Smooth muscle cell (in vitro differentiated cells): ENCODE results near the gene EMD. TPM values are rescaled to one million over a fixed set of nuclear protein-coding genes. Genes with fewer than 3 reads are reported as not detected.

ENCODE experiments used
- DNase-seq: peaks from one replicate; lab custom pipeline; 2025; ENCODE audit not compliant: unreplicated experiment; lab: John Stamatoyannopoulos, UW
- H2AFZ ChIP-seq: fragments of 200-600 bp; sonication (generic); 2 replicates; pipeline ENCODE4 v1.6.0; 2016; ENCODE audit warnings: antibody characterized with exemption, low read depth, mild to moderate bottlenecking
- H3F3A ChIP-seq: fragments of 200-600 bp; sonication (generic); 2 replicates; pipeline ENCODE4 v1.6.0; 2017; ENCODE audit warnings: antibody characterized with exemption, low read depth
- H3K27ac ChIP-seq: fragments of 200-600 bp; sonication (generic); 2 replicates; pipeline ENCODE4 v1.5.1; 2016; ENCODE audit warnings: low read depth, mild to moderate bottlenecking
- H3K27me3 ChIP-seq: fragments of 200-600 bp; sonication (generic); 2 replicates; pipeline ENCODE4 v1.6.1; 2016; ENCODE audit warnings: low read depth, mild to moderate bottlenecking
- H3K36me3 ChIP-seq: fragments of 200-600 bp; sonication (generic); 2 replicates; pipeline ENCODE4 v1.5.1; 2016; ENCODE audit warnings: low read depth
- H3K4me1 ChIP-seq: fragments of 200-600 bp; sonication (generic); 2 replicates; pipeline ENCODE4 v1.5.1; 2016; ENCODE audit warnings: low read depth
- H3K4me2 ChIP-seq: fragments of 200-600 bp; sonication (generic); 2 replicates; pipeline ENCODE4 v1.6.0; 2016; ENCODE audit warnings: mild to moderate bottlenecking
- H3K4me3 ChIP-seq: fragments of 200-600 bp; sonication (generic); 2 replicates; pipeline ENCODE4 v1.5.1; 2016; ENCODE audit warnings: mild to moderate bottlenecking
- H3K79me2 ChIP-seq: fragments of 200-600 bp; sonication (generic); 2 replicates; pipeline ENCODE4 v1.6.0; 2016; ENCODE audit warnings: low read depth, mild to moderate bottlenecking
- H3K9ac ChIP-seq: fragments of 200-600 bp; sonication (generic); 2 replicates; pipeline ENCODE4 v1.6.0; 2016; ENCODE audit warnings: low read depth
- H3K9me3 ChIP-seq: fragments of 200-600 bp; sonication (generic); replicated peaks from 2 replicates; pipeline ENCODE4 v1.5.1; 2016; ENCODE audit warnings: low read depth
- H4K20me1 ChIP-seq: fragments of 200-600 bp; sonication (generic); 2 replicates; pipeline ENCODE4 v1.6.0; 2016; ENCODE audit warnings: low read depth
- WGBS: methylation state at CpG from one replicate; pipeline ENCODE4 v1.1.7; 2016; ENCODE audit warnings: low lambda C conversion rate; 5-methylcytosine and 5-hydroxymethylcytosine counted together
- polyA plus RNA-seq: library from polyadenylated mRNA; unstranded; fragments of >200 nt; fragmentation: Nextera tagmentation; extraction: Ambion mirVana; gene quantifications from 2 replicates; pipeline ENCODE4 v1.2.1, GENCODE V29; 2016
- small RNA-seq: library from RNA; depleted of rRNA; stranded (forward); fragments of <200 nt; gene quantifications from one replicate; pipeline ENCODE3, GENCODE V24; 2014
- total RNA-seq: library from RNA; depleted of rRNA; stranded (reverse); fragments of >200 nt; gene quantifications from 2 replicates; pipeline ENCODE4 v1.2.3, GENCODE V29; 2014
- TF ChIP-seq, protein P1 (sequence below): fragments of 200-600 bp; sonication (generic); IDR thresholded peaks from 2 replicates; pipeline ENCODE4 v1.5.1; 2017; ENCODE audit warnings: borderline replicate concordance, mild to moderate bottlenecking, antibody characterized with exemption; ENCODE audit not compliant: insufficient read depth, poor library complexity, severe bottlenecking

EMD gene
- total and polyA plus RNA-seq, 2 experiments from 2014 or later: 61.4 to 63.9 TPM

DNA sequence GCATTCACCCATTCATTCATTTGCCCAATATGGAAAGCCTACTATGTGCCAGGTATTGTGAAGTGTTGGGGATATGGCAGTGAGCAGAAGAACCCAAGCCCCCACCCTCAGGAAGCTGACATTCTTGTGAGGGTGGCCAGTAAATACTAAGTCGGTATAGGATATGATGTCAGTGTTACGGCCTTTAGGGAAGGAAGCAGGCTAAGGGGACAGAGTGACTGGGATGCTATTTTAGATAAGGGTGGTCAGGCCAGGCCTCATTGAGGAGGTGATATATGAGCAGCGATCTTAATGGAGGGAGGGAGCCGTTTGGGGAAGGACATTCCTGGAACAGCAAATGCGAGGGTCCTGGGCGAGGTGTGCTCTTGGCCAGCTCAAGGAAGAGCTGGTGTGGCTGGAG, 51.4 kb downstream of the EMD start:
- no peaks in the 10 kb centered on the region for H3K4me1 ChIP-seq
- TF ChIP-seq, protein P1, sequence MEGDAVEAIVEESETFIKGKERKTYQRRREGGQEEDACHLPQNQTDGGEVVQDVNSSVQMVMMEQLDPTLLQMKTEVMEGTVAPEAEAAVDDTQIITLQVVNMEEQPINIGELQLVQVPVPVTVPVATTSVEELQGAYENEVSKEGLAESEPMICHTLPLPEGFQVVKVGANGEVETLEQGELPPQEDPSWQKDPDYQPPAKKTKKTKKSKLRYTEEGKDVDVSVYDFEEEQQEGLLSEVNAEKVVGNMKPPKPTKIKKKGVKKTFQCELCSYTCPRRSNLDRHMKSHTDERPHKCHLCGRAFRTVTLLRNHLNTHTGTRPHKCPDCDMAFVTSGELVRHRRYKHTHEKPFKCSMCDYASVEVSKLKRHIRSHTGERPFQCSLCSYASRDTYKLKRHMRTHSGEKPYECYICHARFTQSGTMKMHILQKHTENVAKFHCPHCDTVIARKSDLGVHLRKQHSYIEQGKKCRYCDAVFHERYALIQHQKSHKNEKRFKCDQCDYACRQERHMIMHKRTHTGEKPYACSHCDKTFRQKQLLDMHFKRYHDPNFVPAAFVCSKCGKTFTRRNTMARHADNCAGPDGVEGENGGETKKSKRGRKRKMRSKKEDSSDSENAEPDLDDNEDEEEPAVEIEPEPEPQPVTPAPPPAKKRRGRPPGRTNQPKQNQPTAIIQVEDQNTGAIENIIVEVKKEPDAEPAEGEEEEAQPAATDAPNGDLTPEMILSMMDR: no peak
- H3K9me3 ChIP-seq: no peaks in the 10 kb centered on the region
- H3F3A ChIP-seq: no peaks in the 10 kb centered on the region
- no peak overlapping the region for H3K27ac ChIP-seq
- no peak overlapping the region for H2AFZ ChIP-seq
- H3K9ac ChIP-seq: no peak overlapping the region
- H3K4me3 ChIP-seq: no peak overlapping the region
- whole genome bisulfite sequencing: 68% methylated on average over 6 of the region's 6 CpGs
- H3K36me3 ChIP-seq: no peaks in the 10 kb centered on the region
- no peaks in the 10 kb centered on the region for H4K20me1 ChIP-seq
- DNase-seq: no peak
- H3K79me2 ChIP-seq: peaks cover 15% of the 10 kb centered on the region
- H3K27me3 ChIP-seq: no peaks in the 10 kb centered on the region
- no peak overlapping the region for H3K4me2 ChIP-seq

GRCh38 chrX:154430916-154431315, 51.8 kb downstream of the EMD start:
- Histone ChIP-seq H3K4me1 (no peaks in the 10 kb centered on the region), H3K9me3 (no peaks in the 10 kb centered on the region), H3K4me2 (no peak overlapping the region), H4K20me1 (no peaks in the 10 kb centered on the region), H3F3A (no peaks in the 10 kb centered on the region), H3K27me3 (no peaks in the 10 kb centered on the region), H3K9ac (no peak overlapping the region), H3K79me2 (peaks cover 15% of the 10 kb centered on the region), H3K4me3 (no peak overlapping the region), H3K36me3 (no peaks in the 10 kb centered on the region), H3K27ac (no peak overlapping the region), H2AFZ (no peak overlapping the region)
- TF ChIP-seq, protein P1: no peak
- WGBS: 78% methylated on average over 7 of the region's 7 CpGs
- DNase-seq: no peak

Small RNA genes within 50 kb of the gene (small RNA-seq; reads per million reads assigned to genes)
- not detected for gene SNORA70

Other genes with a start within 250 kb of the EMD start
- not detected in 2 replicates for gene OPN1LW, start 235.1 kb upstream of the EMD start, total RNA-seq
- not detected in 2 replicates for gene OPN1LW, start 235.1 kb upstream of the EMD start, polyA plus RNA-seq
- gene OPN1MW, start 196.7 kb upstream of the EMD start, total RNA-seq: not detected in 2 replicates
- gene OPN1MW, start 196.7 kb upstream of the EMD start, polyA plus RNA-seq: not detected in 2 replicates
- gene OPN1MW2, start 159.5 kb upstream of the EMD start, total RNA-seq: not detected in 2 replicates
- gene OPN1MW2, start 159.5 kb upstream of the EMD start, polyA plus RNA-seq: not detected in 2 replicates
- gene OPN1MW3, start 121.7 kb upstream of the EMD start, total RNA-seq: not detected in 2 replicates
- not detected in 2 replicates for gene OPN1MW3, start 121.7 kb upstream of the EMD start, polyA plus RNA-seq
- not detected in 2 replicates for gene TEX28, start 84.2 kb upstream of the EMD start, total RNA-seq
- not detected in 2 replicates for gene TEX28, start 84.2 kb upstream of the EMD start, polyA plus RNA-seq
- gene TKTL1, start 83.5 kb upstream of the EMD start, total RNA-seq: not detected in 2 replicates
- not detected in 2 replicates for gene TKTL1, start 83.5 kb upstream of the EMD start, polyA plus RNA-seq
- 807 and 860 TPM in 2 replicates for gene FLNA, start 4.7 kb upstream of the EMD start, total RNA-seq
- 1,632 and 1,832 TPM in 2 replicates for gene FLNA, start 4.7 kb upstream of the EMD start, polyA plus RNA-seq
- gene RPL10, start 19.1 kb downstream of the EMD start, total RNA-seq: 2,811 and 3,107 TPM in 2 replicates
- 1,314 and 1,395 TPM in 2 replicates for gene RPL10, start 19.1 kb downstream of the EMD start, polyA plus RNA-seq
- 33.6 and 40.4 TPM in 2 replicates for gene DNASE1L1, start 30.0 kb downstream of the EMD start, total RNA-seq
- 23.0 and 30.0 TPM in 2 replicates for gene DNASE1L1, start 30.0 kb downstream of the EMD start, polyA plus RNA-seq
- 28.3 and 203 TPM in 2 replicates for gene TAFAZZIN, start 32.2 kb downstream of the EMD start, total RNA-seq
- 30.2 and 32.4 TPM in 2 replicates for gene TAFAZZIN, start 32.2 kb downstream of the EMD start, polyA plus RNA-seq
- 84.0 and 104 TPM in 2 replicates for gene ATP6AP1, start 49.4 kb downstream of the EMD start, total RNA-seq
- 193 and 213 TPM in 2 replicates for gene ATP6AP1, start 49.4 kb downstream of the EMD start, polyA plus RNA-seq
- 92.2 and 98.8 TPM in 2 replicates for gene GDI1, start 57.9 kb downstream of the EMD start, total RNA-seq
- gene GDI1, start 57.9 kb downstream of the EMD start, polyA plus RNA-seq: 143 and 160 TPM in 2 replicates
- gene FAM50A, start 64.8 kb downstream of the EMD start, total RNA-seq: 46.0 and 50.1 TPM in 2 replicates
- gene FAM50A, start 64.8 kb downstream of the EMD start, polyA plus RNA-seq: 183 and 216 TPM in 2 replicates
- gene PLXNA3, start 79.0 kb downstream of the EMD start, total RNA-seq: 15.1 and 33.6 TPM in 2 replicates
- gene PLXNA3, start 79.0 kb downstream of the EMD start, polyA plus RNA-seq: 38.2 and 60.2 TPM in 2 replicates
- gene LAGE3, start 100.0 kb downstream of the EMD start, total RNA-seq: 33.8 and 39.7 TPM in 2 replicates
- gene LAGE3, start 100.0 kb downstream of the EMD start, polyA plus RNA-seq: 52.7 and 66.1 TPM in 2 replicates
- 28.7 and 42.1 TPM in 2 replicates for gene UBL4A, start 107.3 kb downstream of the EMD start, total RNA-seq
- gene UBL4A, start 107.3 kb downstream of the EMD start, polyA plus RNA-seq: 46.9 and 50.8 TPM in 2 replicates
- gene SLC10A3, start 111.3 kb downstream of the EMD start, total RNA-seq: 26.8 and 34.7 TPM in 2 replicates
- gene SLC10A3, start 111.3 kb downstream of the EMD start, polyA plus RNA-seq: 52.1 and 63.1 TPM in 2 replicates
- gene FAM3A, start 136.9 kb downstream of the EMD start, total RNA-seq: 13.6 and 16.0 TPM in 2 replicates
- 49.1 and 53.7 TPM in 2 replicates for gene FAM3A, start 136.9 kb downstream of the EMD start, polyA plus RNA-seq
- gene G6PD, start 167.6 kb downstream of the EMD start, total RNA-seq: 32.9 and 37.9 TPM in 2 replicates
- gene G6PD, start 167.6 kb downstream of the EMD start, polyA plus RNA-seq: 12.9 and 13.5 TPM in 2 replicates
- 8.3 and 12.5 TPM in 2 replicates for gene IKBKG, start 168.3 kb downstream of the EMD start, total RNA-seq
- 25.4 and 32.0 TPM in 2 replicates for gene IKBKG, start 168.3 kb downstream of the EMD start, polyA plus RNA-seq
- gene CTAG1A, start 205.8 kb downstream of the EMD start, total RNA-seq: not detected in 2 replicates
- gene CTAG1A, start 205.8 kb downstream of the EMD start, polyA plus RNA-seq: not detected in 2 replicates
- gene CTAG1B, start 240.0 kb downstream of the EMD start, total RNA-seq: not detected in 2 replicates
- gene CTAG1B, start 240.0 kb downstream of the EMD start, polyA plus RNA-seq: not detected in 2 replicates